GM06990 (cell line): ENCODE results near the gene TM4SF1.

Source experiments
- DNase-seq: peaks from one replicate; pipeline ENCODE4 v3.0.0-alpha.2; 2011; ENCODE audit not compliant: insufficient read length; ENCODE audit errors: extremely low read depth
- H3K27me3 ChIP-seq: replicated peaks from 2 replicates; pipeline ENCODE4 v1.6.0; 2011; ENCODE audit warnings: low read length; ENCODE audit not compliant: control insufficient read depth, insufficient read depth
- H3K36me3 ChIP-seq: 2 replicates; pipeline ENCODE4 v1.5.1; 2011; ENCODE audit warnings: low read length; ENCODE audit not compliant: control insufficient read depth, insufficient read depth
- H3K4me3 ChIP-seq: replicated peaks from 2 replicates; pipeline ENCODE4 v1.5.1; 2011; ENCODE audit warnings: low read depth, mild to moderate bottlenecking, control low read depth, low read length
- CTCF ChIP-seq: IDR thresholded peaks from 2 replicates; pipeline ENCODE4 v1.5.1; 2011; ENCODE audit warnings: low read length, control low read depth, mild to moderate bottlenecking, inconsistent platforms; ENCODE audit not compliant: insufficient read depth, poor library complexity, severe bottlenecking

Gene TM4SF1

DNA sequence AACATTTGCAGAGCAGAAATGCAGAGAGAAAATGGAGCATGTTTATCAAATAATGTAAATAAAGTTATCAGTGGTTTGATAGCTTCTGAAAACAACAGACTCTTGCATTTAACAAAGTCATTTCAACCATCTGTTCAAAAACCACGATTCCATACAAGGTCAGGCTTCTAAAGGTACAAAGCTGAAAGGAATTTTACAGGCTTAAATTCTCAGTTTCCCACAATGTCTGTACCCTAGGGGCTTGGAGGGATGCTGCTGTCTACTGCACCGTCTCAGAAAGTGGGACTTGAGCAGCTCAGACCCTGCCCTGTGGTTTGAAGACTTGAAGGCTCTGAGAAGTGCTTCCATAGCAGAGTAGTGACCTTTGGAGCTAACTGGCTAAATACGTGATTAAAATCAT lies 30.4 kb upstream of the TM4SF1 start:
- Histone ChIP-seq H3K4me3 (no peak overlapping the region), H3K27me3 (no peaks in the 10 kb centered on the region), H3K36me3 (no peaks in the 10 kb centered on the region)
- TF ChIP-seq CTCF, result no peak
- DNase-seq, result no peak

- H3K4me3 ChIP-seq, result no peak overlapping the region
- DNase-seq, result no peak
- H3K27me3 ChIP-seq, result no peaks in the 10 kb centered on the region
- no peak for TF ChIP-seq CTCF
- no peaks in the 10 kb centered on the region for H3K36me3 ChIP-seq
Measured at GRCh38 chr3:149406244-149406752, 28.8 kb upstream of the TM4SF1 start.

GRCh38 chr3:149403443-149403842 lies 26.0 kb upstream of the TM4SF1 start:
- Histone ChIP-seq H3K36me3 (no peaks in the 10 kb centered on the region), H3K4me3 (no peak overlapping the region), H3K27me3 (no peaks in the 10 kb centered on the region)
- no peak for DNase-seq
- TF ChIP-seq CTCF, result no peak

GRCh38 chr3:149402481-149402880 lies 25.0 kb upstream of the TM4SF1 start:
- Histone ChIP-seq H3K4me3 (no peak overlapping the region), H3K36me3 (no peaks in the 10 kb centered on the region), H3K27me3 (no peaks in the 10 kb centered on the region)
- no peak for TF ChIP-seq CTCF
- DNase-seq, result no peak

DNA sequence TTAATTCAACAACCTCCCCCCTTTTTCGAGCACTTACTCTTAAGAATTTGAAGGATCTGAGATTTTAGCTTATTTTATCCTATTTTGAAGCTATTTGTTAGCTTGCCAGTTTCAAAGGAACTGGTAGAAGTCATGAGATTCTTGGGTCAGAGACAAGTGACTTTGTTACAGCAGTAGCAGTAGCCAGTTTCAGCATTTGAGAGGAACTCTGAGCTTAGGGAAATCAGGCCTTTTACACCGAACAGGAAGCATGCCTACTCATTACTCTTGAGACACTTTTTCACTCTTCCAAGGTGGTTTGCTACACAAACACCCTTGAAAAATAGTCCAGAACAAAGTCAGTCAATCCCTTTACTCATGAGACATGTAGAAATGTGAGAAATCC lies 24.5 kb upstream of the TM4SF1 start:
- no peaks in the 10 kb centered on the region for H3K27me3 ChIP-seq
- H3K4me3 ChIP-seq, result no peak overlapping the region
- H3K36me3 ChIP-seq, result no peaks in the 10 kb centered on the region
- TF ChIP-seq CTCF, result no peak
- no peak for DNase-seq
